DND-41 (cell line): ENCODE data around the gene FAM76B.

Experiments
- ATAC-seq: fragments of 200-7000 bp; cut with Tn5 transposase; 3 replicates; pipeline ENCODE4 v1.9.1; 2021; ENCODE audit warnings: low read depth; ENCODE audit not compliant: insufficient read depth
- DNase-seq: peaks from one replicate; pipeline ENCODE4 v3.0.0-alpha.2; 2020
- H2AFZ ChIP-seq: 2 replicates; pipeline ENCODE4 v1.6.0; 2012; ENCODE audit warnings: low read depth, low read length
- H3K27ac ChIP-seq: 2 replicates; pipeline ENCODE4 v1.5.1; 2012; ENCODE audit warnings: low read length, inconsistent platforms
- H3K27me3 ChIP-seq: fragments of 200-600 bp; sonication (generic); 2 replicates; pipeline ENCODE4 v1.6.0; 2012; ENCODE audit warnings: low read length, mild to moderate bottlenecking, inconsistent platforms; ENCODE audit not compliant: insufficient read depth, poor library complexity
- H3K36me3 ChIP-seq: 2 replicates; pipeline ENCODE4 v1.5.1; 2012; ENCODE audit warnings: low read length, inconsistent platforms; ENCODE audit not compliant: insufficient read depth
- H3K4me1 ChIP-seq: 2 replicates; pipeline ENCODE4 v1.5.1; 2012; ENCODE audit warnings: mild to moderate bottlenecking, low read length; ENCODE audit not compliant: insufficient read depth
- H3K4me2 ChIP-seq: 2 replicates; pipeline ENCODE4 v1.6.0; 2012; ENCODE audit warnings: mild to moderate bottlenecking, moderate library complexity, low read length, inconsistent platforms; ENCODE audit not compliant: insufficient read depth
- H3K4me3 ChIP-seq, 2 experiments: fragments of 200-600 bp in 1 of 2; shearing (Covaris generic) in 1 of 2; 2 replicates each; pipeline ENCODE4 v1.5.1; 2012 to 2016; ENCODE audit warnings: inconsistent platforms in 2 of 2, low read length in 2 of 2, mild to moderate bottlenecking in 2 of 2, low read depth in 1 of 2, moderate library complexity in 1 of 2
- H3K79me2 ChIP-seq: 2 replicates; pipeline ENCODE4 v1.6.0; 2012; ENCODE audit warnings: low read length, inconsistent platforms; ENCODE audit not compliant: insufficient read depth
- H3K9ac ChIP-seq: 2 replicates; pipeline ENCODE4 v1.6.0; 2012; ENCODE audit warnings: low read depth, mild to moderate bottlenecking, inconsistent platforms, low read length, moderate library complexity
- H3K9me3 ChIP-seq: 2 replicates; pipeline ENCODE4 v1.5.1; 2012; ENCODE audit warnings: low read length, moderate library complexity, mild to moderate bottlenecking, inconsistent platforms; ENCODE audit not compliant: insufficient read depth, severe bottlenecking
- H4K20me1 ChIP-seq: 2 replicates; pipeline ENCODE4 v1.6.0; 2012; ENCODE audit warnings: low read length; ENCODE audit not compliant: insufficient read depth
- EZH2 ChIP-seq: IDR thresholded peaks from 3 replicates; pipeline ENCODE4 v1.6.1; 2012; ENCODE audit warnings: borderline replicate concordance, low read depth, mild to moderate bottlenecking, moderate library complexity, low read length, inconsistent platforms; ENCODE audit not compliant: severe bottlenecking
- TF ChIP-seq, protein P1 (sequence below): IDR thresholded peaks from 2 replicates; pipeline ENCODE4 v1.5.1; 2012; ENCODE audit warnings: borderline replicate concordance, low read length, moderate library complexity, mild to moderate bottlenecking; ENCODE audit not compliant: poor library complexity, severe bottlenecking; ENCODE audit errors: extremely low read depth

Gene FAM76B

DNA sequence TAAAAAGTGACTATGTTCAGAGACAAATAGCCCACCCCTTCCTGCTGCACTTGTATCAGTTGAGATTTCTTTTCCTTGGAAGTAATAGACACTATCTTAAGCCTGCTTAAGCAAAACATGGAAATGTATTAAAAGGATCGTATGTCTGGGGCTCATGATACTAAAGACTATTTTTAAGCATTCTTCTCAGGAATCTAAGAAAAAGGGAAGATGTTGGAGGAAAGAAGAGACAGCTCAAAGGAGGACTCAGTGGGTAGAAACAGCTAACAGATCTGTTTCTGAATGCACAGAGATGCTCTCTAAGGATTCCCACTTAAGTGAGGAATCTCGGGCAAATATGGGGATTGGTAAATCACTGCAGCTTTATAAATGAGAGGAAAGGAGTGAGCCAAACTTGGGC is 62.5 kb downstream of the FAM76B start:
- TF ChIP-seq, protein P1, sequence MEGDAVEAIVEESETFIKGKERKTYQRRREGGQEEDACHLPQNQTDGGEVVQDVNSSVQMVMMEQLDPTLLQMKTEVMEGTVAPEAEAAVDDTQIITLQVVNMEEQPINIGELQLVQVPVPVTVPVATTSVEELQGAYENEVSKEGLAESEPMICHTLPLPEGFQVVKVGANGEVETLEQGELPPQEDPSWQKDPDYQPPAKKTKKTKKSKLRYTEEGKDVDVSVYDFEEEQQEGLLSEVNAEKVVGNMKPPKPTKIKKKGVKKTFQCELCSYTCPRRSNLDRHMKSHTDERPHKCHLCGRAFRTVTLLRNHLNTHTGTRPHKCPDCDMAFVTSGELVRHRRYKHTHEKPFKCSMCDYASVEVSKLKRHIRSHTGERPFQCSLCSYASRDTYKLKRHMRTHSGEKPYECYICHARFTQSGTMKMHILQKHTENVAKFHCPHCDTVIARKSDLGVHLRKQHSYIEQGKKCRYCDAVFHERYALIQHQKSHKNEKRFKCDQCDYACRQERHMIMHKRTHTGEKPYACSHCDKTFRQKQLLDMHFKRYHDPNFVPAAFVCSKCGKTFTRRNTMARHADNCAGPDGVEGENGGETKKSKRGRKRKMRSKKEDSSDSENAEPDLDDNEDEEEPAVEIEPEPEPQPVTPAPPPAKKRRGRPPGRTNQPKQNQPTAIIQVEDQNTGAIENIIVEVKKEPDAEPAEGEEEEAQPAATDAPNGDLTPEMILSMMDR, result no peak
- TF ChIP-seq EZH2, result no peak
- Histone ChIP-seq H4K20me1 (no peaks in the 10 kb centered on the region), H3K27ac (no peak overlapping the region)

DNA sequence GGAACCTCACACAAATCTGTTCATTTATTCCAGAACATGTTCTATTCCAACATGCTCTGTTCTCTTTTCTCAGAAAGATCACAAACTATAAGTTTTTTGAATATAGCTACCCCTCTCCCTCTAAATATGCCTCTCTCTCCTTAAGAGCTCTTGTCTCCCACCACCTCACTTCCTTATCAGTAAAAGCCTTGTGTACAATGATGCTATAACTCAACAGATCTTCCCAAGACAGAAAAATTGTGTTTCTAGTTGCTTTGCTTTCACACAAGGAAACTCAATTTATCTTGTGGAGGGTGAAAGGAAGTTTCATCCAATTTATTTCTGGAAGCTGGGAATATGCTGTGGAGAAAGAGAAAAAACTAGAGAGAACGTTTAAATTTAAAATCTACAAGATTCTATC is 64.4 kb downstream of the FAM76B start:
- Histone ChIP-seq H3K4me1 (no peaks in the 10 kb centered on the region), H3K9ac (no peak overlapping the region), H3K27ac (no peak overlapping the region), H3K27me3 (peaks cover 15% of the 10 kb centered on the region), H3K9me3 (no peaks in the 10 kb centered on the region), H4K20me1 (no peaks in the 10 kb centered on the region), H3K4me2 (no peak overlapping the region), H3K79me2 (no peaks in the 10 kb centered on the region), H3K36me3 (no peaks in the 10 kb centered on the region), H2AFZ (no peak overlapping the region), H3K4me3 (no peak overlapping the region)
- DNase-seq (no peak), ATAC-seq (no peak)
- TF ChIP-seq EZH2, result no peak
- TF ChIP-seq, protein P1, result no peak

More for the DNA sequence above, 62.5 kb downstream of the FAM76B start:
- H3K4me3 ChIP-seq, result no peak overlapping the region
- H3K9me3 ChIP-seq, result no peaks in the 10 kb centered on the region
- H3K27me3 ChIP-seq, result peaks cover 15% of the 10 kb centered on the region
- no peaks in the 10 kb centered on the region for H3K36me3 ChIP-seq
- no peak overlapping the region for H3K4me2 ChIP-seq
- H3K4me1 ChIP-seq, result no peaks in the 10 kb centered on the region
- no peak overlapping the region for H2AFZ ChIP-seq
- no peaks in the 10 kb centered on the region for H3K79me2 ChIP-seq
- DNase-seq (no peak), ATAC-seq (no peak)
- H3K9ac ChIP-seq, result no peak overlapping the region

DNA sequence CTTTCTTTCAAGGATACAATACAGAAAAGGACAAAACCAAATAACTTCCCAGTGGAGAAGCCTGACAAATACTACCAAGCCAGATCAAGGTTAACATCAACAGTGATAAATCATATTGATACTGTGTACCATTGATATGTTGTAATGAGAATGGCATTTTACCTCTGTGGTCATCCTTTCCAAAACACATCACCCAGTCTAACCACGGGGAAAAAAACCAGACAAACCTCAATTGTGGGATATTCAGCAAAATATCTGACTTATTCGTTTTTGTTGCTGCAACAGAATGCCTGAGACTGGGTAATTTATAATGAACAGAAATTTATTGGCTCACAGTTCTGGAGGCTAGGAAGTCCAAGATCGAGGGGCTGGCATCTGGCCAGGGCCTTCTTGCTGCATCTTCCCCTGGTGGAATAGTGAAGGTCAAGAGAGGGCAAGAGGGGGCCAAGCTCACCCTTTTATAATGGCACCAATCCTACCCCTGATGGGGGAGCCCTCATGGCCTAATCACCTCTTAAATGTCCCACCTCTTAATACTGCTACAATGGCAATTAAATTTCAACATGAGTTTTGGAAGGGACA is 66.1 kb downstream of the FAM76B start:
- DNase-seq (no peak), ATAC-seq (no peak)
- no peak overlapping the region for H3K4me3 ChIP-seq
- no peaks in the 10 kb centered on the region for H3K4me1 ChIP-seq
- H3K79me2 ChIP-seq, result no peaks in the 10 kb centered on the region
- H3K27ac ChIP-seq, result no peak overlapping the region
- no peaks in the 10 kb centered on the region for H4K20me1 ChIP-seq
- H3K27me3 ChIP-seq, result peaks cover 10% of the 10 kb centered on the region
- H3K36me3 ChIP-seq, result no peaks in the 10 kb centered on the region
- H3K9ac ChIP-seq, result no peak overlapping the region
- no peaks in the 10 kb centered on the region for H3K9me3 ChIP-seq
- H2AFZ ChIP-seq, result no peak overlapping the region
- TF ChIP-seq, protein P1, result no peak
- no peak for TF ChIP-seq EZH2
- no peak overlapping the region for H3K4me2 ChIP-seq

DNA sequence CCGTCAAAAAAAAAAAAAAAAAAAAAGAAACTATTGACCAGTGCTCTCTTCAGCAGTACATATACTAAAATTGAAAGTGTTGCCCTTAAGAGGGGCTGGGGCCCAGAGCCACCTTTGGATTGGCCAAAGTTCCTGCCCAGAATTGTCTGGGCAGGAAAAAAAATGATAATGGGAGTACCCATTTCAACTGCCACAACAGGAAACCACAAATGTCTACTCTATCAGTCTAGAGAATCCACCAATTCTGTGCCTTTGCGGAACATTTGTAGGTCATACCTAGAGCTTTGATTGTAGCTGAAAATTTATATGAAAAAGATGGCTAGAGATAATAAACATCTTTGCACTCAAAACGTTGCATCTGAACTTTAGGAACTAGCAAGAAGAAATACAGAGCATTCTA is 69.4 kb downstream of the FAM76B start:
- DNase-seq (no peak), ATAC-seq (no peak)
- Histone ChIP-seq H4K20me1 (no peaks in the 10 kb centered on the region), H3K27me3 (peaks cover 2% of the 10 kb centered on the region), H3K36me3 (no peaks in the 10 kb centered on the region), H3K4me2 (no peak overlapping the region), H3K4me1 (no peaks in the 10 kb centered on the region), H3K4me3 (no peak overlapping the region), H2AFZ (no peak overlapping the region), H3K79me2 (no peaks in the 10 kb centered on the region), H3K9ac (no peak overlapping the region), H3K27ac (no peak overlapping the region), H3K9me3 (no peaks in the 10 kb centered on the region)
- TF ChIP-seq EZH2, result no peak
- TF ChIP-seq, protein P1, result no peak
